ENCODE measurements around the gene CFAP54. TPM values are rescaled to one million over a fixed set of nuclear protein-coding genes. Genes with fewer than 3 reads are reported as not detected.
A peak's percentile ranks its signal among the peaks of the same experiment; 100 is the strongest.
"Not testable (repeated sequence)": the region's sequence is repeated elsewhere in the genome, so short reads cannot be mapped to it uniquely, and the experiment has no call there.

Gene CFAP54
- polyA plus RNA-seq, 2 of the 4 experiments (the other 2 are of a cell fraction), result 0.70 to 1.2 TPM

- H3K9me3 ChIP-seq, result no peaks in the 10 kb centered on the region
- TF ChIP-seq EHMT2 (IDR thresholded peaks at IDR 0.05; ENCODE audit: low read depth), result no peak
- TF ChIP-seq NR3C1 (IDR thresholded peaks at IDR 0.05), result no peak
- TF ChIP-seq TFCP2L1 (CRISPR knock-in tag; IDR thresholded peaks at IDR 0.05), result no peak
- TF ChIP-seq, protein P1, sequence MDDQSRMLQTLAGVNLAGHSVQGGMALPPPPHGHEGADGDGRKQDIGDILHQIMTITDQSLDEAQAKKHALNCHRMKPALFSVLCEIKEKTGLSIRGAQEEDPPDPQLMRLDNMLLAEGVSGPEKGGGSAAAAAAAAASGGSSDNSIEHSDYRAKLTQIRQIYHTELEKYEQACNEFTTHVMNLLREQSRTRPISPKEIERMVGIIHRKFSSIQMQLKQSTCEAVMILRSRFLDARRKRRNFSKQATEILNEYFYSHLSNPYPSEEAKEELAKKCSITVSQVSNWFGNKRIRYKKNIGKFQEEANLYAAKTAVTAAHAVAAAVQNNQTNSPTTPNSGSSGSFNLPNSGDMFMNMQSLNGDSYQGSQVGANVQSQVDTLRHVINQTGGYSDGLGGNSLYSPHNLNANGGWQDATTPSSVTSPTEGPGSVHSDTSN (IDR thresholded peaks at IDR 0.05), result no peak
- no peak for TF ChIP-seq ZSCAN20 (CRISPR knock-in tag; IDR thresholded peaks at IDR 0.05)
- TF ChIP-seq, protein P2, sequence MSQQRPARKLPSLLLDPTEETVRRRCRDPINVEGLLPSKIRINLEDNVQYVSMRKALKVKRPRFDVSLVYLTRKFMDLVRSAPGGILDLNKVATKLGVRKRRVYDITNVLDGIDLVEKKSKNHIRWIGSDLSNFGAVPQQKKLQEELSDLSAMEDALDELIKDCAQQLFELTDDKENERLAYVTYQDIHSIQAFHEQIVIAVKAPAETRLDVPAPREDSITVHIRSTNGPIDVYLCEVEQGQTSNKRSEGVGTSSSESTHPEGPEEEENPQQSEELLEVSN (IDR thresholded peaks at IDR 0.05; ENCODE audit: borderline replicate concordance, low read depth), result no peak
- no peak for TF ChIP-seq ZNF302 (CRISPR knock-in tag; IDR thresholded peaks at IDR 0.05)
- TF ChIP-seq MAZ (IDR thresholded peaks at IDR 0.05; ENCODE audit: borderline replicate concordance, low read depth, low read length), result no peak
- TF ChIP-seq FOXS1 (CRISPR knock-in tag; IDR thresholded peaks at IDR 0.05), result no peak
- no peak for TF ChIP-seq JUNB (IDR thresholded peaks at IDR 0.05)
- WGBS (ENCODE audit: missing lambda C conversion rate), result 75% methylated on average over 5 of the region's 5 CpGs
- DNase-seq (ENCODE audit: low read depth in 1 of 2, low spot score in 1 of 2) (no peak), ATAC-seq (no peak), FAIRE-seq (no peak)
- H3K4me2 ChIP-seq, result no peak overlapping the region
- H3K27ac ChIP-seq, result no peak overlapping the region
- CTCF ChIA-PET, result interaction anchor here (0.9 kb wide), 2 partner anchors 20 to 61 kb away, joined by 3 read pairs; no protein-coding TSS in a partner anchor
- H3K4me1 ChIP-seq, result no peaks in the 10 kb centered on the region
- POLR2A ChIA-PET, result no interaction called here
- H3K4me3 ChIP-seq, result no peak overlapping the region
Measured at GRCh38 chr12:96456265-96456974, 33.0 kb upstream of the CFAP54 start.

- POLR2A ChIA-PET, result no interaction called here
- H3K9me3 ChIP-seq, result no peaks in the 10 kb centered on the region
- CTCF ChIA-PET, result interaction anchor here (0.7 to 1.2 kb wide), 5 partner anchors 21 to 459 kb away, joined by 3 to 6 read pairs (median 3); partner anchors contain the start of gene CFAP54
- DNase-seq (ENCODE audit: low read depth in 1 of 2, low spot score in 1 of 2) (no peak), FAIRE-seq (no peak), ATAC-seq (no peak)
- no peak overlapping the region for H3K27ac ChIP-seq
- TF ChIP-seq CHD2 (IDR thresholded peaks at IDR 0.05; ENCODE audit: low read length, partially characterized antibody), result no peak
- TF ChIP-seq POLR2A (IDR thresholded peaks at IDR 0.05; ENCODE audit: low read length), result no peak
- TF ChIP-seq HOXB5 (CRISPR knock-in tag; IDR thresholded peaks at IDR 0.05), result no peak
- no peak for TF ChIP-seq SREBF2 (IDR thresholded peaks at IDR 0.05)
- no peak for TF ChIP-seq CBX8 (IDR thresholded peaks at IDR 0.05)
- no peak for TF ChIP-seq ZNF302 (CRISPR knock-in tag; IDR thresholded peaks at IDR 0.05)
- no peak for TF ChIP-seq CHD4 (IDR thresholded peaks at IDR 0.05; ENCODE audit: borderline replicate concordance)
- no peak for TF ChIP-seq HMGXB4 (CRISPR knock-in tag; IDR thresholded peaks at IDR 0.05; ENCODE audit: borderline replicate concordance)
- TF ChIP-seq, protein P3, sequence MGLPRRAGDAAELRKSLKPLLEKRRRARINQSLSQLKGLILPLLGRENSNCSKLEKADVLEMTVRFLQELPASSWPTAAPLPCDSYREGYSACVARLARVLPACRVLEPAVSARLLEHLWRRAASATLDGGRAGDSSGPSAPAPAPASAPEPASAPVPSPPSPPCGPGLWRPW (IDR thresholded peaks at IDR 0.05), result no peak
- no peak for TF ChIP-seq TP53 (CRISPR knock-in tag; IDR thresholded peaks at IDR 0.05)
- TF ChIP-seq RAD21 (conservative IDR thresholded peaks at IDR 0.05 in 1 of 2, IDR thresholded peaks at IDR 0.05 in 1 of 2), result no peak
- TF ChIP-seq HOXB13 (CRISPR knock-in tag; IDR thresholded peaks at IDR 0.05; ENCODE audit: low read depth), result no peak
- no peak for TF ChIP-seq ZC3H11A (IDR thresholded peaks at IDR 0.05)
- no peak for TF ChIP-seq BHLHE40 (IDR thresholded peaks at IDR 0.05; ENCODE audit: low read depth, low read length)
- TF ChIP-seq NR3C1 (IDR thresholded peaks at IDR 0.05), result no peak
- 80% methylated on average over 4 of the region's 4 CpGs for WGBS (ENCODE audit: missing lambda C conversion rate)
- H3K4me2 ChIP-seq, result no peak overlapping the region
- H3K4me3 ChIP-seq, result no peak overlapping the region
- H3K4me1 ChIP-seq, result no peaks in the 10 kb centered on the region
Measured at GRCh38 chr12:96457191-96457930, 32.0 kb upstream of the CFAP54 start.

- DNase-seq (ENCODE audit: low read depth in 1 of 2, low spot score in 1 of 2); POLR2A ChIA-PET; FAIRE-seq; H3K9me3 ChIP-seq; H3K4me3 ChIP-seq; H3K4me2 ChIP-seq; H3K27ac ChIP-seq; H3K4me1 ChIP-seq: not testable (repeated sequence)
- CTCF ChIA-PET, result interaction anchor here (3.1 kb wide), 1 partner anchor 30 kb away, joined by 11 read pairs; the partner anchor contains the start of gene CFAP54
- WGBS (ENCODE audit: missing lambda C conversion rate), result 73% methylated on average over 6 of the region's 6 CpGs
- ATAC-seq, result peak in 1 of 2 experiments; percentile 28; a peak in 2 of 6 replicates
Measured at GRCh38 chr12:96459281-96459680, 30.1 kb upstream of the CFAP54 start.
